GM19328 (cell line): Measurements from ENCODE around the gene TMTC3.

ENCODE experiments used
- ATAC-seq: cut with Tn5 transposase; IDR thresholded peaks from one replicate; pipeline ENCODE4 v1.9.1; 2021; ENCODE audit warnings: mild to moderate bottlenecking, moderate library complexity; ENCODE audit not compliant: unreplicated experiment

Gene TMTC3

DNA sequence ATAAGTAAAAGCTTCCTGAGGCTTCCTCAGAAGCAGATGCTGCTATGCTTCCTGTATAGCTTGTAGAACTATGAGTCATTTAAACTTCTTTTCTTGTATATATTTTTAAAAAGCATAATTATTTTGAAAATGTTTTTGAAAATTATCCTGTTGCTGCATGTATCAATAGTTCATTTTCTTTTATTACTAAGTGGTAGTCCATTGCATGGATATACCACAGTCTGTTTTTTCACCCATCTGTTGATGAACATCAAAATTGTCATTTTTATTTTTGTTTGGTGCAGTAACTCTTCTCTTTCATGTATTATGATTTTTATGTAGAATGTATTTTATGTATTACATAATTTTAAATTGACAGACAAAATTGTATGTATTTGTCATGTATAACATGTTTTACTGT, 81.4 kb downstream of the TMTC3 start:
- ATAC-seq, result no peak

DNA sequence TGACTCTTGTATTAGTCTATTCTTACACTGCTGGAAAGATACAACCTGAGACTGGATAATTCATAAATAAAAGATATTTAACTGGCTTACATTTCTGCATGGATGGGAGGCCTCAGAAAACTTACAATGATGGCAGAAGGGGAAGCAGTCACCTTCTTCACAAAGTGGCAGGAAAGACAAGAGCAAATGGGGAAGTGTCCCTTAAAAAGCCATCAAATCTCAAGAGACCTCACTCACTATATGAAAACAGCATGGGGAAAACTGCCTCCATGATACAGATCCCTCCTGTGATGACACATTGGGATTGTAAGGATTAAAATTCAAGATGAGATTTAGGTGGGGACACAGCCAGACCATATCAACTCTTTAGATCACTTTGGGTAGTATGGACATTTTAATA, 83.7 kb downstream of the TMTC3 start:
- ATAC-seq, result no peak

- no peak for ATAC-seq
Measured at GRCh38 chr12:88227263-88227662, 85.2 kb downstream of the TMTC3 start.

- no peak for ATAC-seq
Measured at GRCh38 chr12:88227871-88228270, 85.8 kb downstream of the TMTC3 start.

DNA sequence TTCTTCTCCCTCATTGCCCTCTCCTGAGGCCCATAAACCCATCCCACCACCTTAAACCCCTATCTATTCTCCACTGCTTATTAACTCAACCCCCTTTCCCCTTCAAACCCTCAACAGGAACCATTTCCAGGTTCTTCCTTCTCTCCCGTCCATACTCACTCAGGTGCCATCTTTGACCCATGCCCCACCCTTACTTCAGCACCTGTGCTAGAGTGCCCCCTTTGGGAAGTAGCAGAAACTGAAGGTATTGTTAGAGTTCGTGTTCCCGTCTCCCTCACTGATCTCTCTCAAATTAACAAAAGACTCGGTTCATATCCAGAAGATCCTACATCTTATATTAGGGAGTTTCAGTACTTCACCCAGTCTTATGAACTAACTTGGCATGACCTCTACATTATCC, 86.6 kb downstream of the TMTC3 start:
- ATAC-seq, result no peak

DNA sequence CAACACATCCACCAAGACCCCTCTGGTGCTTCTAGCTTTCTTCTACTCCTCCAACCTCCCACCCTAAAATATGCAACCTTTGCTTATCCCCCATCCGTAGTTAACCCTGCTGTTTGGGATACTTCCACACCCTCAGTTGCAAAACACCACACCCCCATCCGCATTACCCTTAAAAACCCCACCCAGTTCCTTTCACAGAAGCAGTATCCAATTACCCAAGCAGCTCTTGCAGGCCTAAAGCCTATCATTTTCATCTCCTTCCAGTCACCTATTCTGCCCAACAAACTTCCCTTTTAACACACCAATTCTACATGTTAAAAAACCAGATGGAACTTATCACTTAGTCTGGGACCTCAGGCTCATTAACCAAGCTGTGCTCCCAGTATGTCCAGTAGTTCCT, 88.2 kb downstream of the TMTC3 start:
- no peak for ATAC-seq

- no peak for ATAC-seq
Measured at GRCh38 chr12:88235183-88235833, 93.2 kb downstream of the TMTC3 start.

DNA sequence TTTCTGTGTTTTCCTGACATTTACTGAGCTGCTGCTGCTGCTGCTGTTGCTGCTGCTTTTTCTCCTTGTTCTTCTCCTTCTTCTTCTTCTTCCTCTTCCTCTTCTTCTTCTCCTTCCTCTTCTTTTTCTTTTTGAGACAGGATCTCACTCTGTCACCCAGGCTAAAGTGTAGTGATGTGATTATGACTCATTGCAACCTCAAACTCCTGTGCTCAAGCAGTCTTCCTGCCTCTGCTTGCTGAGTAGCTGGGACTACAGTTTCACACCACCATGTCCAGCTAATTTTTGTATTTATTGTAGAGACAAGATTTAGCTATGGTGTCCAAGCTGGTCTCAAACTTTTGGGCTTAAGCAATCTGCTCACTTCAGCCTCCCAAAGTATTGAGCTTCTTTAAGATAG, 95.8 kb downstream of the TMTC3 start:
- ATAC-seq, result no peak

DNA sequence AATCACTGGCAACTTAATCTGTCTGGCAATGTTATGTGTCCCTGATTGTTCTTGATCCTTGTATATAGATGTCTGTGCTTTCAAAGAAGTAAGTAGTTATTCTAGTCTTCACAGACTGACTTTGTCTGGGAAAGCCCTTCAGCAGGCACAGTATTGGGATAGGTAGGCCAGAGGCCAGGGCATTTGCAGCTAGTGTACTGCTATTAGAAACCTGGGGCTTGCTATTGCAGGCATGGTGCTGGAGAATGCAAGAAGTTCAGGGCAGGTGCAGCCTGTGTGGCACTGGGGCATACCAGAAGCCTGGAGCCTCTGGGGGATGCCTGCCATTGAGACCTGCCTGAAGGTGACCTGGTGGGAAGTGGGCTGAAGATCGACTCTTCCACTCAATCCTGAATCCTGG, 96.3 kb downstream of the TMTC3 start:
- ATAC-seq, result no peak

- no peak for ATAC-seq
Measured at GRCh38 chr12:88241862-88242570, 99.9 kb downstream of the TMTC3 start.

DNA sequence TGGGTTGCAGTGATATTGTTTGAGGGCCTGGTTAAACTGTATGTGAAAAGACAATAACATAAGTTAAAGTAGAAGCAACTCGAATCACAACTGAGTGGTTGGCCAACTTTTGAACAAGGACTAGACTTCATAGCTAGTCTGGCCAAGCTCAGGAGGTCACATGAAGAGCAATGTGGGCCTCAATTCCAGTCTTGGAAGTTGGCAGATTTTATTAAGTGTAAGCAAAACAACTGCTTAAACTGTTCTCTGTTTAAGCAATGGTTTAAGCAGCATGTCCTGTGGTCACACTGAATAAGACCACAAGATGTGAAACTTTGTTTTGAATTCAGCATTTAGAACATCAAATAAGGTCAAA, 100.4 kb downstream of the TMTC3 start:
- no peak for ATAC-seq

DNA sequence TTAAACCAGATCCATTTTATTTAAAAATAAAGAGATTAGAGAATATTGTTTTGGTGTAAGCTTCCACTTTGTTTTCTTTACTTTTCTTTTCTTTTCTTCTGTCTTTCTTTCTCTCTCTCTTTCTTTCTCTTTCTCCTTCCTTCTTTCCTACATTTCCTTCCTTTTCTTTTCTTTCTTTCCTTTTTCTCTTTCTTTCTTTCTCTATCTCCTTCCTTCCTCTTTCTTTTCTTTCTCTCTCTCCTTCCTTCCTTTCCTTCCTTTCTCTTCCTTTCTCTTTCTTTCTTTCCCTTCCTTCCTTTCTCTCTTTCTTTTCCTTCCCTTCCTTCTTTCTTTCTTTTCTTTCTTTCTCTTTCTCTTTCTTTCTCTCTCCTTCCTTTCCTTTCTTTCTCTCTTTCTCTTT, 100.8 kb downstream of the TMTC3 start:
- no peak for ATAC-seq

GRCh38 chr12:88243982-88244381, 101.9 kb downstream of the TMTC3 start:
- ATAC-seq, result no peak

GRCh38 chr12:88245905-88246304, 103.8 kb downstream of the TMTC3 start:
- ATAC-seq, result no peak

GRCh38 chr12:88247241-88247643, 105.1 kb downstream of the TMTC3 start:
- ATAC-seq, result no peak

DNA sequence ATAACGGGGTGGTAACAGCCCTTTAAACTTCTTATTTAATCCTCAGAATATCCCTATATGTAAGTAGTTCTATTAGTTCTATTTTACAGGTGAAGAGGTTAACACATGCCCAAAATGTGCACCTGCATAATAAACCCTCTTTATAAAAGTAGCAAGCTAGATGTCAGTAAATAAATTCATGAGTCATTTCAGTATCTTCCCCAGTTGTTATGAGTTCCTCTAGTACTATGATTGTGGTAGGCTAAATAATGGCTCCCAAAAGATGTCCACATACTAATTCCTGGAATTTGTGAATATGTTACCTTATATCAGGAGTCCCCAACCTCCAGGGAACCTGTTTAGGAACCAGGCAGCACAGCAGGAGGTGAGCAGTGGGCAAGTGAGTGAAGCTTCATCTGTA, 106.5 kb downstream of the TMTC3 start:
- no peak for ATAC-seq
